SIG-M5 (cell line): Measurements from ENCODE around the gene GATA2.

Source experiments
- DNase-seq: peaks from one replicate; lab custom pipeline; 2025; lab: John Stamatoyannopoulos, UW

GATA2 gene

GRCh38 chr3:128455786-128456748 is 36.9 kb downstream of the GATA2 start:
- DNase-seq, result no peak

GRCh38 chr3:128455116-128455515 is 37.9 kb downstream of the GATA2 start:
- no peak for DNase-seq

GRCh38 chr3:128454310-128454618 is 38.7 kb downstream of the GATA2 start:
- DNase-seq, result no peak

GRCh38 chr3:128453501-128454309 is 39.3 kb downstream of the GATA2 start:
- no peak for DNase-seq

- no peak for DNase-seq
These were observed 40.2 kb downstream of the GATA2 start for GRCh38 chr3:128452678-128453275.

GRCh38 chr3:128452120-128452519 is 40.9 kb downstream of the GATA2 start:
- DNase-seq, result no peak

- DNase-seq, result no peak
These were observed 43.8 kb downstream of the GATA2 start for GRCh38 chr3:128449111-128449638.

GRCh38 chr3:128448491-128448890 is 44.5 kb downstream of the GATA2 start:
- no peak for DNase-seq

GRCh38 chr3:128447561-128448013 is 45.4 kb downstream of the GATA2 start:
- no peak for DNase-seq

- DNase-seq, result no peak
These were observed 46.2 kb downstream of the GATA2 start for GRCh38 chr3:128446821-128447220.

GRCh38 chr3:128445357-128445756 is 47.6 kb downstream of the GATA2 start:
- no peak for DNase-seq

- no peak for DNase-seq
These were observed 49.2 kb downstream of the GATA2 start for GRCh38 chr3:128443771-128444170.

GRCh38 chr3:128442949-128443348 is 50.1 kb downstream of the GATA2 start:
- DNase-seq, result no peak

- DNase-seq, result no peak
These were observed 50.9 kb downstream of the GATA2 start for GRCh38 chr3:128442070-128442469.

GRCh38 chr3:128439226-128439625 is 53.8 kb downstream of the GATA2 start:
- no peak for DNase-seq

- no peak for DNase-seq
These were observed 54.4 kb downstream of the GATA2 start for GRCh38 chr3:128438488-128439072.

- DNase-seq, result no peak
These were observed 56.8 kb downstream of the GATA2 start for GRCh38 chr3:128436214-128436613.

GRCh38 chr3:128435561-128435960 is 57.4 kb downstream of the GATA2 start:
- DNase-seq, result no peak

- no peak for DNase-seq
These were observed 57.9 kb downstream of the GATA2 start for GRCh38 chr3:128435058-128435457.

- DNase-seq, result no peak
These were observed 58.5 kb downstream of the GATA2 start for GRCh38 chr3:128434524-128434923.

- no peak for DNase-seq
These were observed 59.2 kb downstream of the GATA2 start for GRCh38 chr3:128433837-128434165.
